PFSK-1 (cell line): Measurements from ENCODE around the gene SLC25A51.

Source experiments
- FOXP2 ChIP-seq: optimal IDR thresholded peaks from 2 replicates; pipeline ENCODE3; 2011; ENCODE audit warnings: borderline replicate concordance, control low read depth, inconsistent platforms; ENCODE audit not compliant: insufficient read depth; ENCODE audit errors: extremely low read length, extremely low read depth
- POLR2AphosphoS5 ChIP-seq: IDR thresholded peaks from 2 replicates; pipeline ENCODE4 v1.6.1; 2012; ENCODE audit warnings: low read depth, mild to moderate bottlenecking, control low read depth, low read length, moderate library complexity
- REST ChIP-seq, 2 experiments: IDR thresholded peaks; 2 replicates each; pipeline versions ENCODE4 v1.6.1 to v1.8.0; 2011 to 2012; ENCODE audit warnings: low read depth in 2 of 2, low read length in 2 of 2, control low read depth in 1 of 2, inconsistent platforms in 1 of 2, mild to moderate bottlenecking in 1 of 2, moderate library complexity in 1 of 2; ENCODE audit not compliant: insufficient read depth in 1 of 2
- SIN3A ChIP-seq: IDR thresholded peaks from 2 replicates; pipeline ENCODE4 v1.6.1; 2012; ENCODE audit warnings: mild to moderate bottlenecking, low read length, moderate library complexity, borderline replicate concordance; ENCODE audit not compliant: insufficient read depth
- TAF1 ChIP-seq: IDR thresholded peaks from 2 replicates; pipeline ENCODE4 v1.6.1; 2012; ENCODE audit warnings: low read length, control low read depth, borderline replicate concordance; ENCODE audit not compliant: insufficient read depth

GRCh38 chr9:37949576-37949975, 45.6 kb upstream of the SLC25A51 start:
- TF ChIP-seq REST (IDR thresholded peaks at IDR 0.05; ENCODE audit: insufficient read depth in 1 of 2, low read depth in 2 of 2, low read length in 2 of 2), result no peak
- no peak for TF ChIP-seq POLR2AphosphoS5
- no peak for TF ChIP-seq SIN3A
- TF ChIP-seq FOXP2, result no peak
- no peak for TF ChIP-seq TAF1
